NCI-H345 (cell line): ENCODE data around the gene MAPK1IP1L.
"Not testable (repeated sequence)": the region's sequence is repeated elsewhere in the genome, so short reads cannot be mapped to it uniquely, and the experiment has no call there.

Experiments used
- DNase-seq: peaks from one replicate; lab custom pipeline; 2025; lab: John Stamatoyannopoulos, UW

The MAPK1IP1L gene

GRCh38 chr14:55054098-55054497, 2.7 kb downstream of the MAPK1IP1L start:
- no peak for DNase-seq

- DNase-seq: no peak
Observed at GRCh38 chr14:55057919-55058318, 6.5 kb downstream of the MAPK1IP1L start.

- no peak for DNase-seq
Observed at GRCh38 chr14:55059333-55059732, 7.9 kb downstream of the MAPK1IP1L start.

- no peak for DNase-seq
Observed at GRCh38 chr14:55062517-55063351, 11.3 kb downstream of the MAPK1IP1L start.

GRCh38 chr14:55064896-55065295, 13.4 kb downstream of the MAPK1IP1L start:
- DNase-seq: not testable (repeated sequence)

DNA sequence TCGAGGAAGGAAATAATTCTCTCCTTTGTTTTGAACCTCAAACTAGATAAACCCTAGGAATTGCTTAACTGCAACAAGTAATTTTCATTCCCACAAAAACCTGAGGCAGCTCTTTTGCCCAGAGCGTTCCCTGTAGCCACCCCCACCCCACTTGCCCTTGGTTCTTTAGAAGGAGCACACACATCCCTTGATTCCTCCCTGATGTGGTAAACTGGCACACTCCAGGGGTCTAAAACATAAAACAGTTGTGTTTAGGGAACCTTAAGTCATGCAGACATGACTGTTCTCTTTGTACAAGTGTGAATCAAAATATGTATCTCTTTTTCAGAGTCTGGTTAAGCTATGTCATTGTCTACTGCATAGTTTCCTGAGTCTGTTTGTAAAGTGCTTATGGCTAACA, 14.0 kb downstream of the MAPK1IP1L start:
- DNase-seq: no peak

GRCh38 chr14:55066223-55066622, 14.8 kb downstream of the MAPK1IP1L start:
- no peak for DNase-seq

DNA sequence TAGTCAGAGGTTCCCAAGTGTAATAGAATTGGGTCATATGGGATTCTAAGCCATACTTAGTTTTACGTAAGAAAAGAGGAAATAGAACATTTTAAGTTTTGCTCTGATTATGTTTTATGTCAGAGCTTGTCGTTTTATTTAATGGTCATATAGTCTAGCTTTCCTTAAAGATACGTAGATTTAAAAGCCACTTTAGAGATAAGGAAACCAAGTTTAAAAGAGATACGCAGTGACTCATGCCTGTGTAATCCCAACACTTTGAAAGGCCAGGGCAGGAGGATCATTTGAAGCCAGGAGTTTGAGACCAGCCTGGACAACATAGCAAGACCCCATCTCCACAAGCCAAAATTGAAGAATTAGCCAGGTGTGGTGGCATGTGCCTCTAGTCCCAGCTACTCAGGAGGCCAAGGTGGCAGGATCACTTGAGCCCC, 19.5 kb downstream of the MAPK1IP1L start:
- no peak for DNase-seq

DNA sequence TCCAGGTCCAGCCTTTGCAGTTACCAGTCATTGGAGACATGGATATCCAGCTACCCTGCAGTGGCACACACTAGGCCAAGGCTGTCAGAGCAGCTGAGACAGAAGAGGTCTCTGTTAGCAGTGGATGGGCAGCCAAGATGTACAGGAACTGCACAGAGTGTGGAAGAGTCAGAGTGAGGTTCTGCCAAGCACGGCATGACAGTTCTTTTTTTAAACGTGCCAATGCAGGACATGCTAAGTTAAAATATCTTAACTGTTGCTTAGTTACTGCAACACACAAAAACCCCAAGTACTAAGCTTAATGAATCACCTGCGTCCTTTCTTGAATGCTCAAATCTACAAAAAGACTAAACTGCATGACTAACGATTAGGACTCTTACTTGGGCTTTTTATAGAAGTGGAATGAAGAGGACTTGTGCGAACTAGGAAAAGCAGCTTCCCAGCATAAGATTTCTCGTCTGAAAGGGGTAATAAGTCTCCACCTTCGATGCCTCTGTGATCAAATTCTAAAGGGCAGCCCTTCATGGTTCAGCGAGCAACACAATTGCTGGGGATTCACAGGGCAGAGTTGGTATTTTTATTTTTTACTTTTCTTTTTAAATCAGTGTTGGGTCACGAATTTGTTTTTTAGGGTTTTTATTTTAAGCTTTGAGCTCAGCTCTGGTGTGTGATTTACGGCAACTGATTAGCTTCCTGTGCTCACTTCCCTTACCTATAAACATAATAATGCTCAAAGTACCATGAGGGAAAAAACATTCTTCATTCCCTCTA, 20.6 kb downstream of the MAPK1IP1L start:
- DNase-seq: no peak

DNA sequence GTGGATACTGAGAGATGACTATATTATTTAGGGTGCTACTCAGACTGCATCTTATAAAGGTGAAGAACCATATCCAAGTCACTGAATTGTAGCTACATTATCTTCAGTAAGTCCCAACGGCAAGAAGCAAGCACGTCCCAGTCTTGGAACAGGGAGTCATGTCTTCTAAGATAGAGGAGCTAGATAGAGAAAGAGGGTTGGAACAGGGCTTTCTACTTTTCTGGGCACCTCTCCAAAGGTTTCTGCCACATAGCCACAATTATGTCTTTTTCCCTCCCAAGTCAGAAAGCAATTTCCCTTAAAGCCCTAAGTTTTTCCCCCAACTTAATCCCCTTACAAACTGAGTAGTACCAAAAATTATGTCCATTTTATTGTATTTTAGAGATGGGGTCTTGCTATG, 22.4 kb downstream of the MAPK1IP1L start:
- DNase-seq: no peak

DNA sequence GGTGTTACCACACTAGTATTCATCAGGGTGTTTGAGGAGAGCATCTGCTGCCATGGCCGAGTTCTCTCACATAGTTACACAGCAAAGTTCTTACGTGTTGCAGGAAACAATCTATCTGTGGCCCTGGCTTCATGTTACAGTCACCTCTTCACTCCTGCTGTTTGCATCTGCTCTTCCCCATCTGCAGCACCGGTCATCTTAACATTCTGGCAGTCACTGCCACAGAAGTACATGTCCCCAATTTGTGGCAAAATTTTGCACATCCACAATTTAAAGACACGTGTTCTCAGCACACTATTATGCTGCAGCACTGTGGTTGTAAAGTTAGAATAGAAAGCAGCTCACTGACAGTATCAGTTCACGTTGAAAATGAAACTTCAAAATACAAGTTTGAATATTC, 23.2 kb downstream of the MAPK1IP1L start:
- no peak for DNase-seq

DNA sequence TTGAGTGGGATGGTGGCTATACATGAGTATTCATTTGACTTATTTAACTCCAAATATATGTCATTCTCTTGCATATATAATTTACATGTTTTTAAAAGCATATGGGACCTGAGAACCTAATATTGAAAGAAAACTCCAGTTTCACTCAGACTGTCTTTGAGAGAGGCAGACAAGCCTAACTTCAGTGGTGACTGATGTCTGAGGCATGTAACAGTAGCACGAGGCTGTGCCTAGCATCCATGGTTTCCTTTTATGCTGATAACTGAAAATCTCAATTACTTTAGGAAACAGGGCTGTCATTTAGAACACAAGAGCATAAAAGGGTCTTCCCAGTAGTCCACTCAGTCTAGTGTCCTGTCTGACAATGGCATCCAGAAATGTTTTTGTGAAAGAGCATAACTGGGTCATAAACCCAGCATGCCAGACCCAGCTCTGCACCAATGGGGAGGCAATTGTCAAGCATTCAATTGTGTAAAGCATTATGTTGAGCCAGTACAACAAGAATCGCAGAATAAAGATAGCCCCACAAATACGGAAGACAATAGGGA, 24.3 kb downstream of the MAPK1IP1L start:
- no peak for DNase-seq

GRCh38 chr14:55077170-55078151, 26.0 kb downstream of the MAPK1IP1L start:
- DNase-seq: no peak

- not testable (repeated sequence) for DNase-seq
Observed at GRCh38 chr14:55079961-55080360, 28.5 kb downstream of the MAPK1IP1L start.

DNA sequence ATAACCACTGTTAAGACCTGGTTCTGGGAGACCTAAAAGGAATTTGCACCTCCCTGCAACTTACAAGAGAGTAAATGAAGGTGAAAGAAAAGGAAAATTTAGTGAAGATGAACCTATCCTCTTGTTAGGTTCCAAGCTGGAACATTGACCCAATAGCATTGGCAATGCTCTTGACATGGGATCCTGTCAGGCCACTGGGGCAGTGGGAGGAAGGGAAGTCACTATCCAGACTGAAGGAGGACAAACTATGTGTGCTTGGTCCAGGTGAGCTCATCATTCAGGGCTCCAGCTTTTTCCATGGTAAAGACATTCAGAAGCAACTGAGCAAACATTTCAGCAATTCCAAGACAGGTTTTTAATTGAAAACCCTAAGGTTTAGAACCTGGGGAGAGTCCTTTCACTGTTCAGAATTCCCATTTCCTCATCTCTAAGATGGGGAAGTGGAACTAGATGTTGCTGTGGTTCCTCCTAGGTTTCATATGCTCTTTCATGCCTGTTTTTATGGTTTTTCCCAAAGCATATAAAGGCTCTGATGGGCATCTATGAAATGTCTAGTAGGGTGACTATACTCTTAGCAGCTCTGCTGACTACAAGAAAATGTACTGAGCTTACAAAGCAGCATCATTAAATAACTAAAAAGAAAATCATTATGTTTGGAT, 33.1 kb downstream of the MAPK1IP1L start:
- no peak for DNase-seq

- DNase-seq: peak; percentile 30
Observed at GRCh38 chr14:55085060-55085660, 33.7 kb downstream of the MAPK1IP1L start.

GRCh38 chr14:55086938-55087337, 35.5 kb downstream of the MAPK1IP1L start:
- no peak for DNase-seq

- no peak for DNase-seq
Observed at GRCh38 chr14:55088356-55088755, 36.9 kb downstream of the MAPK1IP1L start.

GRCh38 chr14:55092341-55092740, 40.9 kb downstream of the MAPK1IP1L start:
- DNase-seq: no peak

GRCh38 chr14:55094292-55095157, 43.1 kb downstream of the MAPK1IP1L start:
- peak; percentile 74 for DNase-seq
